ENCODE data around the gene HRH3.

Gene HRH3

GRCh38 chr20:62248890-62249560 is 28.9 kb upstream of the HRH3 start:
- peak; percentile 47 for DNase-seq (ENCODE audit: low read depth)
- no peak for TF ChIP-seq POLR2A (IDR thresholded peaks at IDR 0.05; ENCODE audit: extremely low read depth, insufficient read length)
- no peak for TF ChIP-seq MYC (IDR thresholded peaks at IDR 0.05; ENCODE audit: low read depth, low read length)
- no peak for TF ChIP-seq MAX (IDR thresholded peaks at IDR 0.05; ENCODE audit: low read depth, low read length)
- no peak for TF ChIP-seq CTCF (IDR thresholded peaks at IDR 0.05; ENCODE audit: low read depth, low read length)
- no peak overlapping the region for H3K4me3 ChIP-seq (ENCODE audit: low read depth, low read length)

- H3K4me3 ChIP-seq (ENCODE audit: low read depth, low read length), result no peak overlapping the region
- no peak for TF ChIP-seq CTCF (IDR thresholded peaks at IDR 0.05; ENCODE audit: low read depth, low read length)
- no peak for TF ChIP-seq MYC (IDR thresholded peaks at IDR 0.05; ENCODE audit: low read depth, low read length)
- no peak for TF ChIP-seq MAX (IDR thresholded peaks at IDR 0.05; ENCODE audit: low read depth, low read length)
- TF ChIP-seq POLR2A (IDR thresholded peaks at IDR 0.05; ENCODE audit: extremely low read depth, insufficient read length), result no peak
- DNase-seq (ENCODE audit: low read depth), result no peak
Observed at GRCh38 chr20:62246872-62247652, 27.0 kb upstream of the HRH3 start.

GRCh38 chr20:62246431-62246830 is 26.4 kb upstream of the HRH3 start:
- no peak overlapping the region for H3K4me3 ChIP-seq (ENCODE audit: low read depth, low read length)
- DNase-seq (ENCODE audit: low read depth), result no peak
- no peak for TF ChIP-seq MYC (IDR thresholded peaks at IDR 0.05; ENCODE audit: low read depth, low read length)
- TF ChIP-seq CTCF (IDR thresholded peaks at IDR 0.05; ENCODE audit: low read depth, low read length), result no peak
- TF ChIP-seq MAX (IDR thresholded peaks at IDR 0.05; ENCODE audit: low read depth, low read length), result no peak
- no peak for TF ChIP-seq POLR2A (IDR thresholded peaks at IDR 0.05; ENCODE audit: extremely low read depth, insufficient read length)

GRCh38 chr20:62245911-62246280 is 25.8 kb upstream of the HRH3 start:
- TF ChIP-seq MYC (IDR thresholded peaks at IDR 0.05; ENCODE audit: low read depth, low read length) (no peak), POLR2A (IDR thresholded peaks at IDR 0.05; ENCODE audit: extremely low read depth, insufficient read length) (no peak), CTCF (IDR thresholded peaks at IDR 0.05; ENCODE audit: low read depth, low read length) (no peak), MAX (IDR thresholded peaks at IDR 0.05; ENCODE audit: low read depth, low read length) (no peak)
- no peak overlapping the region for H3K4me3 ChIP-seq (ENCODE audit: low read depth, low read length)

GRCh38 chr20:62244644-62245108 is 24.6 kb upstream of the HRH3 start:
- no peak overlapping the region for H3K4me3 ChIP-seq (ENCODE audit: low read depth, low read length)
- TF ChIP-seq MAX (IDR thresholded peaks at IDR 0.05; ENCODE audit: low read depth, low read length), result no peak
- DNase-seq (ENCODE audit: low read depth), result peak; percentile 54

More at GRCh38 chr20:62245911-62246280, 25.8 kb upstream of the HRH3 start:
- no peak for DNase-seq (ENCODE audit: low read depth)

- TF ChIP-seq MYC (IDR thresholded peaks at IDR 0.05; ENCODE audit: low read depth, low read length), result no peak
- no peak for TF ChIP-seq POLR2A (IDR thresholded peaks at IDR 0.05; ENCODE audit: extremely low read depth, insufficient read length)
- no peak for TF ChIP-seq MAX (IDR thresholded peaks at IDR 0.05; ENCODE audit: low read depth, low read length)
- TF ChIP-seq CTCF (IDR thresholded peaks at IDR 0.05; ENCODE audit: low read depth, low read length), result no peak
- no peak for DNase-seq (ENCODE audit: low read depth)
- no peak overlapping the region for H3K4me3 ChIP-seq (ENCODE audit: low read depth, low read length)
Observed at GRCh38 chr20:62243906-62244515, 23.9 kb upstream of the HRH3 start.
